SK-N-SH treated with all-trans-retinoic acid at 6 μM for 48 hours (cell line): ENCODE measurements around the gene PLCE1.

Experiments
- ARNTL ChIP-seq: fragments of 450-650 bp; formaldehyde crosslinking; IDR thresholded peaks from 2 replicates; pipeline ENCODE4 v1.5.0; 2020; ENCODE audit warnings: low read depth, mild to moderate bottlenecking, moderate library complexity, borderline replicate concordance
- CREB5 ChIP-seq: fragments of 250-450 bp; sonication (Bioruptor Pico); IDR thresholded peaks from 2 replicates; pipeline ENCODE4 v1.5.1; 2020; ENCODE audit warnings: low read depth, mild to moderate bottlenecking, moderate library complexity
- CSRNP3 ChIP-seq: fragments of 250-450 bp; sonication (Bioruptor Pico); IDR thresholded peaks from 2 replicates; pipeline ENCODE4 v1.5.1; 2021; ENCODE audit warnings: mild to moderate bottlenecking, moderate library complexity
- ISL1 ChIP-seq: fragments of 250-450 bp; sonication (Bioruptor Pico); IDR thresholded peaks from 2 replicates; pipeline ENCODE4 v2.1.2; 2022; ENCODE audit warnings: mild to moderate bottlenecking, moderate library complexity
- RARB ChIP-seq: fragments of 250-450 bp; sonication (Bioruptor Pico); IDR thresholded peaks from 2 replicates; pipeline ENCODE4 v1.8.0; 2021; ENCODE audit warnings: mild to moderate bottlenecking, moderate library complexity
- SNAI2 ChIP-seq: fragments of 250-450 bp; sonication (Bioruptor Pico); IDR thresholded peaks from 2 replicates; pipeline ENCODE4 v1.5.0; 2020; ENCODE audit warnings: mild to moderate bottlenecking, moderate library complexity
- TCF4 ChIP-seq: fragments of 250-450 bp; sonication (Bioruptor Pico); IDR thresholded peaks from 2 replicates; pipeline ENCODE4 v1.8.0; 2021; ENCODE audit warnings: mild to moderate bottlenecking, moderate library complexity, borderline replicate concordance
- ZC3H10 ChIP-seq: fragments of 250-450 bp; sonication (Bioruptor Pico); IDR thresholded peaks from 2 replicates; pipeline ENCODE4 v1.5.1; 2021; ENCODE audit warnings: mild to moderate bottlenecking, moderate library complexity
- ZFP3 ChIP-seq: fragments of 250-450 bp; sonication (Bioruptor Pico); IDR thresholded peaks from 2 replicates; pipeline ENCODE4 v1.5.0; 2020; ENCODE audit warnings: mild to moderate bottlenecking, moderate library complexity
- ZFP30 ChIP-seq: fragments of 450-650 bp; formaldehyde crosslinking; IDR thresholded peaks from 2 replicates; pipeline ENCODE4 v1.5.0; 2022; ENCODE audit warnings: mild to moderate bottlenecking, moderate library complexity
- ZNF565 ChIP-seq: fragments of 450-650 bp; formaldehyde crosslinking; conservative IDR thresholded peaks from 2 replicates; pipeline ENCODE4 v1.5.0; 2020; ENCODE audit warnings: low read depth, mild to moderate bottlenecking, moderate library complexity
- ZNF70 ChIP-seq: fragments of 450-650 bp; formaldehyde crosslinking; IDR thresholded peaks from 2 replicates; pipeline ENCODE4 v1.5.0; 2020; ENCODE audit warnings: mild to moderate bottlenecking, moderate library complexity
- ZNF8 ChIP-seq: fragments of 450-650 bp; formaldehyde crosslinking; IDR thresholded peaks from 2 replicates; pipeline ENCODE4 v1.5.0; 2020; ENCODE audit warnings: mild to moderate bottlenecking, moderate library complexity

DNA sequence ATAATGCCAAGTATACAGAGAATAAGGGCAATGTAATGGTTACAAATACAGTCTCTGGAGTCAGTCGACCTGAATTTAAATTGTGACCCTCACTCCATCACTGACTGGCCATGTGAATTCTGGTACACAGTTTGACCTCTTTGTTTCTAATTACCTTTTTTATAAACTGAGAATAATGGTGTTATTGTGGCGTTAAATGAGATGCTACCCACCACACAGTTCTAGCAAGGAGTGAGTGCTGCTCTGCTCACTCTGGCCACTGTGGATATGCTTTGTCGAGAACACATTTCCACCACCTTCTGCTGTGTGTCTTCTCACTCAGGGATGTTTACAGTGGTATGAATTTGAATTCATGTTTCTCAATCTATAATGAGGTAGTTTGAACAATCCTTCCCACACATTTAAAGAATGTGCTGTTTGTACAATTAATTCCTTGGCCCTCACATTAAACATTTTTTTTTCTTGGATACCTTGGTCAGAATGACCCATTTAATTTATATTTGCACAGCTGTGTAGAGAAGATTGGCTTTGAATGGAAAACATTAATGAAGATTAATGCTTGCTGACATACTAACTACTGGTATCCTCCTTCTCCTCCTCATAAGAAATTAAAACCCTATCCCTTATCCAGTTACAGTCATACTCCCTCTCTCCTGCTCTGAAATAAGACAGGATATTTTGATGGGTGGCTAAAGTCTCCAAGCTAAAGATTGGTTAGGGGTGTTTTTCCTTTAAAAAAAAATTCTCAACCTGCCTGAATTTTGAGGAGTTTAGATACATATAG is 42.4 kb downstream of the PLCE1 start:
- TF ChIP-seq ZFP30 (no peak), ZNF8 (CRISPR knock-in tag) (no peak), SNAI2 (CRISPR knock-in tag) (no peak), RARB (CRISPR knock-in tag) (no peak), ZNF70 (no peak), TCF4 (no peak), CSRNP3 (CRISPR knock-in tag) (no peak), ZFP3 (CRISPR knock-in tag) (no peak), CREB5 (CRISPR knock-in tag) (no peak), ARNTL (CRISPR knock-in tag) (no peak), ISL1 (CRISPR knock-in tag) (no peak), ZNF565 (no peak), ZC3H10 (no peak)
